ENCODE data around the gene OLR1.

GRCh38 chr12:10155966-10156365, 16.0 kb downstream of the OLR1 start:
- TF ChIP-seq RFX5 (IDR thresholded peaks at IDR 0.05; ENCODE audit: low read depth, low read length) (no peak), CTCF (conservative IDR thresholded peaks at IDR 0.05; ENCODE audit: low read depth, low read length) (no peak), SMC3 (IDR thresholded peaks at IDR 0.05; ENCODE audit: low read depth, low read length) (no peak), POLR2A (IDR thresholded peaks at IDR 0.05; ENCODE audit: low read depth, low read length) (no peak), MXI1 (IDR thresholded peaks at IDR 0.05; ENCODE audit: borderline replicate concordance, low read depth, low read length) (no peak), USF2 (IDR thresholded peaks at IDR 0.05; ENCODE audit: low read depth, low read length) (no peak), CEBPB (IDR thresholded peaks at IDR 0.05; ENCODE audit: low read depth, low read length) (no peak), MAFK (IDR thresholded peaks at IDR 0.05; ENCODE audit: low read depth, low read length) (no peak), FOS (IDR thresholded peaks at IDR 0.05; ENCODE audit: low read depth, low read length) (no peak), RCOR1 (IDR thresholded peaks at IDR 0.05; ENCODE audit: insufficient replicate concordance, low read length) (no peak), RAD21 (IDR thresholded peaks at IDR 0.05; ENCODE audit: low read length) (no peak)

All from IMR-90 (cell line).